Heart left ventricle (tissue), 16 donors: Measurements from ENCODE around the gene TLE2. TPM values are rescaled to one million over a fixed set of nuclear protein-coding genes. Genes with fewer than 3 reads are reported as not detected.

ENCODE experiments used
- ATAC-seq, 4 donors: fragments of 200-7000 bp; cut with Tn5 transposase; one replicate each; pipeline ENCODE4 v1.9.1; 2020 to 2022; ENCODE audit warnings: moderate library complexity in 4 of 4, mild to moderate bottlenecking in 3 of 4, moderate number of reproducible peaks in 1 of 4
- DNase-seq, 5 donors: peaks; one replicate each; pipeline ENCODE4 v3.0.0-alpha.2; 2020
- H3K27ac ChIP-seq, 12 donors: fragments of 200-600 bp; sonication (generic) in 4 of 12; one replicate each; pipeline versions ENCODE4 v1.5.0 to v1.8.0; 2016 to 2022; ENCODE audit warnings: mild to moderate bottlenecking in 2 of 12
- H3K27me3 ChIP-seq, 9 donors: fragments of 200-600 bp; sonication (generic) in 2 of 9; one replicate each; pipeline versions ENCODE4 v1.5.1 to v1.8.0; 2016 to 2022; ENCODE audit warnings: mild to moderate bottlenecking in 3 of 9
- H3K36me3 ChIP-seq, 9 donors: fragments of 200-600 bp; sonication (generic) in 2 of 9; one replicate each; pipeline versions ENCODE4 v1.5.0 to v1.8.0; 2018 to 2022; ENCODE audit warnings: mild to moderate bottlenecking in 2 of 9
- H3K4me1 ChIP-seq, 12 donors: fragments of 200-600 bp; sonication (generic) in 4 of 12; one replicate each; pipeline versions ENCODE4 v1.5.0 to v1.8.0; 2016 to 2022; ENCODE audit warnings: mild to moderate bottlenecking in 3 of 12
- H3K4me3 ChIP-seq, 12 donors: fragments of 200-600 bp; sonication (generic) in 4 of 12; one replicate each; pipeline versions ENCODE4 v1.5.0 to v1.8.0; 2017 to 2022; ENCODE audit warnings: mild to moderate bottlenecking in 9 of 12, moderate library complexity in 4 of 12
- H3K9me3 ChIP-seq, 12 donors: fragments of 200-600 bp; sonication (generic) in 4 of 12; one replicate each; pipeline versions ENCODE4 v1.5.0 to v1.8.0; 2016 to 2022; ENCODE audit warnings: mild to moderate bottlenecking in 1 of 12
- CTCF ChIP-seq, 12 donors: fragments of 200-600 bp; sonication (generic) in 4 of 12; IDR thresholded peaks; one replicate each; pipeline versions ENCODE4 v1.5.0 to v1.8.0; 2018 to 2022; ENCODE audit warnings: antibody characterized with exemption in 12 of 12, mild to moderate bottlenecking in 5 of 12
- POLR2A ChIP-seq, 2 donors: fragments of 450-650 bp; IDR thresholded peaks; one replicate each; pipeline ENCODE4 v1.6.1; 2017; ENCODE audit warnings: antibody characterized with exemption in 2 of 2, mild to moderate bottlenecking in 2 of 2, moderate library complexity in 2 of 2
- WGBS, 4 donors: extraction: QIAGEN DNeasy Blood & Tissue Kit in 2 of 4; methylation state at CpG; one replicate each; pipeline versions ENCODE4 v1.1.5 to v1.1.7; 2013 to 2018; 5-methylcytosine and 5-hydroxymethylcytosine counted together
- intact Hi-C, 10 donors: fragments of 100-400 bp; cut with DNase I; formaldehyde crosslinking; loops; one replicate each; pipeline versions ENCODE4 v1.11.1 to v1.14.2; 2022
- polyA plus RNA-seq, 2 donors: library from polyadenylated mRNA; stranded (reverse); fragments of 200-250 nt; gene quantifications; one replicate each; pipeline ENCODE4 v1.2.3, GENCODE V29; 2013
- total RNA-seq, 9 donors: library from RNA; depleted of rRNA in 2 of 9; stranded (reverse); fragments of >200 nt in 2 of 9; fragmentation: NEBNext Ultra II Directional in 3 of 9; extraction: Animal tissue kit (Norgen Biotek cat#: 25700) in 3 of 9; gene quantifications; one replicate each; pipeline versions ENCODE4 v1.1.0 to v1.2.4, GENCODE V29; 2016 to 2023
- donor health status: ischemic (EF 13 %, LVEDD 7.1; RV severe dilation, severe dysfunction).
- donor health status: healthy with polysubstance abuse.
- donor health status: DM: no; HTN: yes; CAD: no.
- donor health status: DM: no; HTN: no; CAD: no.
- donor health status: ischemic (EF 25% LVEDD 6.9; RV normal size, moderate dysfunction).
- donor health status: ischemic (EF 25% LVEDD 5.7; RV mildly dilated, moderate dysfunction).
- donor health status: healthy.
- donor health status: DM: yes; HTN: yes; CAD: no.
- donor health status: ischemic (EF 35%, LVEDD 5.7; RV mildly dilated, moderate dysfunction).
- donor health status: nonischemic (EF 11% LVEDD 7.7; RV severe dilation, severe dysfunction).
- donor health status: DM: yes; HTN: yes; CAD: no.
- donor health status: PGD.
- donor health status: ischemic (EF 29% LVEDD 5.4; RV normal size, mild dysfunction).
- donor health status: nonischemic (EF 23%, LVEDD 6.1; RV moderate dilation, normal function).

Gene TLE2
- total and polyA plus RNA-seq, 11 donors, result 34.6 to 75.1 (median 40.5) TPM

- Histone ChIP-seq H3K4me3 (no peak overlapping the region), H3K27ac (no peak overlapping the region), H3K4me1 (peaks cover 0 to 12% (median 7%) of the 10 kb centered on the region in 12 donors), H3K9me3 (no peaks in the 10 kb centered on the region), H3K36me3 (no peaks in the 10 kb centered on the region), H3K27me3 (no peaks in the 10 kb centered on the region)
- TF ChIP-seq POLR2A (IDR thresholded peaks at IDR 0.05), result no peak
- no peak for TF ChIP-seq CTCF (IDR thresholded peaks at IDR 0.05)
- 91 to 92% (median 91%) methylated on average over 16 of the region's 16 CpGs for WGBS, 4 donors
- ATAC-seq, result no peak
- DNase-seq, result no peak
- intact Hi-C loops, result no loop called here
Measured at GRCh38 chr19:3066482-3067049, 37.5 kb upstream of the TLE2 start.

GRCh38 chr19:3065675-3066357, 36.7 kb upstream of the TLE2 start:
- H3K4me1 ChIP-seq, result peaks cover 0 to 18% (median 10%) of the 10 kb centered on the region in 12 donors
- H3K36me3 ChIP-seq, result no peaks in the 10 kb centered on the region
- WGBS, 4 donors, result 75 to 88% (median 83%) methylated on average over 15 of the region's 15 CpGs
- H3K9me3 ChIP-seq, result no peaks in the 10 kb centered on the region
- H3K27ac ChIP-seq, result no peak overlapping the region
- H3K4me3 ChIP-seq, result no peak overlapping the region
- ATAC-seq (no peak), DNase-seq (no peak)
- H3K27me3 ChIP-seq, result no peaks in the 10 kb centered on the region
- TF ChIP-seq POLR2A (IDR thresholded peaks at IDR 0.05) (no peak), CTCF (IDR thresholded peaks at IDR 0.05) (no peak)
- intact Hi-C loops, result no loop called here

- 95 to 98% (median 96%) methylated on average over 7 of the region's 7 CpGs for WGBS, 4 donors
- Histone ChIP-seq H3K4me3 (no peak overlapping the region), H3K27me3 (no peaks in the 10 kb centered on the region), H3K27ac (peak overlapping the region in 1 of 12 donors; percentile 96), H3K4me1 (peaks cover 0 to 35% (median 27%) of the 10 kb centered on the region in 12 donors), H3K36me3 (peaks cover 0 to 17% (median 11%) of the 10 kb centered on the region in 9 donors), H3K9me3 (no peaks in the 10 kb centered on the region)
- ATAC-seq (no peak), DNase-seq (no peak)
- TF ChIP-seq CTCF (IDR thresholded peaks at IDR 0.05), result no peak
- TF ChIP-seq POLR2A (IDR thresholded peaks at IDR 0.05), result no peak
- intact Hi-C loops, result loop anchor here in 1 of 10 donors (5.0 kb wide), 1 partner anchor 107 kb away; no protein-coding TSS in a partner anchor
Measured at GRCh38 chr19:3064011-3064330, 34.9 kb upstream of the TLE2 start.
